MM.1S (cell line): ENCODE data around the gene CDC45.
"Not testable (repeated sequence)": the region's sequence is repeated elsewhere in the genome, so short reads cannot be mapped to it uniquely, and the experiment has no call there.

Experiments
- DNase-seq: peaks from one replicate; pipeline ENCODE4 v3.0.0-alpha.2; 2015
- H2AFZ ChIP-seq: fragments of 300-600 bp; sonication (generic); 2 replicates; pipeline ENCODE4 v1.6.0; 2016; ENCODE audit warnings: antibody characterized with exemption, low read length
- H3F3A ChIP-seq: fragments of 300-600 bp; sonication (generic); 2 replicates; pipeline ENCODE4 v1.6.1; 2016; ENCODE audit warnings: mild to moderate bottlenecking, antibody characterized with exemption, low read length, moderate library complexity, mixed read lengths; ENCODE audit not compliant: insufficient read depth
- H3K27ac ChIP-seq: fragments of 300-600 bp; sonication (generic); 2 replicates; pipeline ENCODE4 v1.5.1; 2016; ENCODE audit warnings: mild to moderate bottlenecking, low read length
- H3K27me3 ChIP-seq: fragments of 300-600 bp; sonication (generic); replicated peaks from 2 replicates; pipeline ENCODE4 v1.6.0; 2016; ENCODE audit warnings: low read length; ENCODE audit not compliant: insufficient read depth
- H3K36me3 ChIP-seq: fragments of 300-600 bp; sonication (generic); replicated peaks from 2 replicates; pipeline ENCODE4 v1.6.1; 2016; ENCODE audit warnings: mild to moderate bottlenecking, low read length, mixed read lengths; ENCODE audit not compliant: insufficient read depth
- H3K4me1 ChIP-seq: fragments of 300-600 bp; sonication (generic); 2 replicates; pipeline ENCODE4 v1.6.1; 2016; ENCODE audit warnings: low read length, mixed read lengths
- H3K4me2 ChIP-seq: fragments of 300-600 bp; sonication (generic); 2 replicates; pipeline ENCODE4 v1.6.0; 2016; ENCODE audit warnings: low read depth, low read length
- H3K4me3 ChIP-seq: fragments of 300-600 bp; sonication (generic); 2 replicates; pipeline ENCODE4 v1.5.1; 2016; ENCODE audit warnings: low read length, mixed read lengths
- H3K79me2 ChIP-seq: fragments of 300-600 bp; sonication (generic); 2 replicates; pipeline ENCODE4 v1.6.1; 2016; ENCODE audit warnings: mixed run types, low read length, mixed read lengths
- H3K9ac ChIP-seq: fragments of 300-600 bp; sonication (generic); 2 replicates; pipeline ENCODE4 v1.6.1; 2016; ENCODE audit warnings: low read length, mixed read lengths
- H3K9me2 ChIP-seq: fragments of 300-600 bp; sonication (generic); replicated peaks from 2 replicates; pipeline ENCODE4 v1.6.1; 2016; ENCODE audit warnings: mild to moderate bottlenecking, low read length, mixed read lengths; ENCODE audit not compliant: insufficient read depth
- H3K9me3 ChIP-seq: fragments of 300-600 bp; sonication (generic); replicated peaks from 2 replicates; pipeline ENCODE4 v1.6.1; 2016; ENCODE audit warnings: mild to moderate bottlenecking, low read length, mixed read lengths; ENCODE audit not compliant: insufficient read depth
- H4K20me1 ChIP-seq: fragments of 300-600 bp; sonication (generic); 2 replicates; pipeline ENCODE4 v1.6.1; 2016; ENCODE audit warnings: mild to moderate bottlenecking, low read length, moderate library complexity, mixed read lengths; ENCODE audit not compliant: insufficient read depth
- CTCF ChIP-seq: fragments of 300-600 bp; sonication (generic); IDR thresholded peaks from 2 replicates; pipeline ENCODE4 v1.5.1; 2016; ENCODE audit warnings: antibody characterized with exemption, low read length, mixed read lengths
- EZH2 ChIP-seq: fragments of 300-600 bp; sonication (generic); optimal IDR thresholded peaks from 2 replicates; pipeline ENCODE3; 2017; ENCODE audit warnings: low read depth, mild to moderate bottlenecking, antibody characterized with exemption, low read length, mixed read lengths
- EZH2phosphoT487 ChIP-seq: fragments of 300-600 bp; sonication (generic); IDR thresholded peaks from 2 replicates; pipeline ENCODE4 v1.6.1; 2018; ENCODE audit warnings: antibody characterized with exemption, low read length

CDC45 gene

GRCh38 chr22:19434829-19435580, 44.7 kb upstream of the CDC45 start:
- H3K9ac ChIP-seq, result no peak overlapping the region
- H3K9me3 ChIP-seq, result no peaks in the 10 kb centered on the region
- H3K4me1 ChIP-seq, result 0 out of 2 replicates have a peak, but pooled peaks cover 5% of the 10 kb centered on the region
- no peaks in the 10 kb centered on the region for H4K20me1 ChIP-seq
- H3K36me3 ChIP-seq, result no peaks in the 10 kb centered on the region
- H3K79me2 ChIP-seq, result peaks cover 28% of the 10 kb centered on the region
- TF ChIP-seq EZH2 (no peak), EZH2phosphoT487 (no peak), CTCF (no peak)
- no peak overlapping the region for H3K4me3 ChIP-seq
- no peak for DNase-seq
- H3K9me2 ChIP-seq, result no peaks in the 10 kb centered on the region
- H3K4me2 ChIP-seq, result no peak overlapping the region
- no peaks in the 10 kb centered on the region for H3K27me3 ChIP-seq
- H2AFZ ChIP-seq, result no peak overlapping the region
- H3K27ac ChIP-seq, result no peak overlapping the region
- H3F3A ChIP-seq, result peaks cover 17% of the 10 kb centered on the region

GRCh38 chr22:19436444-19437161, 43.1 kb upstream of the CDC45 start:
- peaks cover 29% of the 10 kb centered on the region for H3K79me2 ChIP-seq
- H3K9me2 ChIP-seq, H3K9me3 ChIP-seq, H3K27ac ChIP-seq, H3K27me3 ChIP-seq, H3K4me1 ChIP-seq, H4K20me1 ChIP-seq, H3K36me3 ChIP-seq, H3K4me3 ChIP-seq, H2AFZ ChIP-seq, H3K4me2 ChIP-seq, DNase-seq, H3F3A ChIP-seq, H3K9ac ChIP-seq: not testable (repeated sequence)

GRCh38 chr22:19438298-19438697, 41.4 kb upstream of the CDC45 start:
- H3K27ac ChIP-seq, result no peak overlapping the region
- TF ChIP-seq EZH2phosphoT487 (no peak), EZH2 (no peak), CTCF (no peak)

More at GRCh38 chr22:19438298-19438697, 41.4 kb upstream of the CDC45 start:
- peaks cover 37% of the 10 kb centered on the region for H3K79me2 ChIP-seq
- H2AFZ ChIP-seq, result no peak overlapping the region
- H3K4me3 ChIP-seq, result no peak overlapping the region
- H3K4me2 ChIP-seq, result no peak overlapping the region
- no peaks in the 10 kb centered on the region for H3F3A ChIP-seq
- DNase-seq, result no peak
- 0 out of 2 replicates have a peak, but pooled peaks cover 3% of the 10 kb centered on the region for H3K4me1 ChIP-seq
- H3K36me3 ChIP-seq, result no peaks in the 10 kb centered on the region
- H4K20me1 ChIP-seq, result no peaks in the 10 kb centered on the region
- no peaks in the 10 kb centered on the region for H3K9me3 ChIP-seq
- H3K9ac ChIP-seq, result no peak overlapping the region
- H3K9me2 ChIP-seq, result no peaks in the 10 kb centered on the region
- no peaks in the 10 kb centered on the region for H3K27me3 ChIP-seq
